ENCODE measurements around the gene CLIC5.

Gene CLIC5

GRCh38 chr6:46015119-46015968 lies at the start of gene CLIC5:
Gene CLIC5, minus strand, starts transcription at chr6:46015860. Its CDS starts 318 bp downstream, at chr6:46015542.
- peak; percentile 66 for DNase-seq

DNA sequence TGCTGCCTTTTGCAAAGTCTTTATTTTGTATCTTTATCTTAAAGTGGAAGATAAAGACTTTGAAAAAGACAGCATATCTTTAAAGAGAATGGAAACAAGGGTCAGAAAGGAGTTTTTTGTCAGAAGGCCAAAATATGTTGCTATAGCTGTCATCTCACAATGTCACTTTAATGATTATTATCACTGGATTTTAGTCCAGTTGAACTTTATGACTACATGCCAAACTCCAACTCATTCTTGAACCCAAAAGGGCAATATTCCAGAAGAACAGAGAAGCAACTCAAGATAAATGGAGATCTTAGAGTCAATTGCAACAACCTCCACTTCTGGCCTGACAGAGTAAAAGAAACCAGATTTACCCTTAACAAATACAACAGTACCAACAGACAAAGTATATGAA lies 47.3 kb upstream of the CLIC5 start:
- no peak for DNase-seq

DNA sequence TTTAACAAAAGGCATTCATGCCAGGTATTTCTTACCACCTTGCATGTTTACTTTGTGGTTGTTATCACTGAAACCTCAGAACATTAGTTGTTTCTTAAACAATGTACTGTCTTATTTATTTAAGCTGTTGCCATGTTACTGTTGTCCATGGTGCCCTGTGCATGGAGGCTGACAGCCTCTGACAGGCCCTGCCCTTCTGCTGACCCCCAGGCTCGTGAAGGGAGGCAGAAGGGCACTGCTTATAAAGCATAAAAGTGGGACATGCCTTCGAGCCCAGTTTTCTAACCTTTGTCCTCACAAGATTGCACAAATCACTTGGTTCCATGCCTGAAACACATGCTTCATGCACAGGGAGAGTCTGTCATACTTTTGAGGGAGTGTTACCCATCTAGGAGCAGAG lies 46.7 kb upstream of the CLIC5 start:
- DNase-seq = no peak

- DNase-seq = no peak
Observed at GRCh38 chr6:46061497-46061896, 45.8 kb upstream of the CLIC5 start.

DNA sequence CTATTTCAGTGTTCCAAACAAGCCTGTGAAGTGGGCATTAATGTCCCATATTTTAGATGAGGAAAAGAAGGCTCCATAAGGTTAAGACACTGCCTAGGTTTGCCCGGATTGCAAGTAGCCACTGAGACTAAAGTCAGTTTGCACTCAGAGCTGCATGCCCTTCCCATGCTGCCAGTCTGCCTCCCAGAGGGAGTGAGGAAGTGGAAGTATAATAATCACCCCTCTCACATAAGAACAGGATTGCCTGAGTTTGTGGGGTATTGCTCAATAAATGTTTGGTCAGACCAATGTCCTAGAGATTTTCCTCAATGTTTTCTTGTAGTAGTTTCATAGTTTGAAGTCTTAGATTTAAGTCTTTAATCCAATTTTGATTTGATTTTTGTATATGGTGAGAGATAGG lies 43.9 kb upstream of the CLIC5 start:
- DNase-seq = no peak

GRCh38 chr6:46058951-46059350 lies 43.3 kb upstream of the CLIC5 start:
- no peak for DNase-seq

GRCh38 chr6:46057792-46058191 lies 42.1 kb upstream of the CLIC5 start:
- DNase-seq = no peak

- DNase-seq = no peak
Observed at GRCh38 chr6:46056906-46057529, 41.4 kb upstream of the CLIC5 start.

- no peak for DNase-seq
Observed at GRCh38 chr6:46054516-46054915, 38.9 kb upstream of the CLIC5 start.

DNA sequence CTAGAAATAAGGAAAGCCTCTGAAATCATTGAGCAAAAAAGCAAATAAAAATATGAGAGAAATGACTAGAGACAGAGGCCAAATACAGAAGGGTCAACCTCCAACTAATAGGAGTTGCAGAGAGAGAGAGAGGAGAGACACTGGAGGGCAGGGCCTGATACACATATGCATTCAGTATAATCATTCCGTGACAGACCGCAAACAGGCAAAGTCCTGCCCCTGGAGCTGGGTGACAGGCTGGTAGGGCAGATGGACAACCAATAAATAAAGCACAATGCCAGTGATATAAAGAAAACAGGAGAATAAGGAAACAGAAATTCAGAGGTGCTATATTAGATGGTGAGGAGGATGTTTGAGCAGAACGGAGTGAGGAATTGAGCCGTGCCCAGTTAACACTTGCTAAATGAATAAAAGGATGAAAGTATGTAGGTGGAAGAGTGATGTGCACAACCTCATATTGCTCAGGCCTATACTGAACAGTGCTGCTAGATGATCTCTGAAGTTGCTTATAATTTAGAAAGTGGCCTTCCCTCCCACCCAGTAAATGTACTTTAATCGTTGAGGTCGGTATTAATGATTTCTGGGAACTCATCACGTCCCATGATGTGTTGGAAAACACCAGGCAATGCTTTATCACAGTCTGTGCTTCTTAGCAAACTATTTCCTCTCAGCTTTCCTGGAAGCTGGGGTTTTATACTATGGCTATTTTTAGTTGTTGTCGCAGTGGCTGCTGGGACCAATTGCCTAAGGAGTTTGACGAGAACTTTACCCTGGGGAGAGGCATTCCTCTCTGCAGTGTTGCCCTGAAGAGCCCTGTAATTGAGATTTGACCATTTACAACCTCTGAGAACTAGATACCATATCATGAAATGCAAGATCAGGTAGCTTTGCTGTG lies 37.6 kb upstream of the CLIC5 start:
- DNase-seq = no peak

DNA sequence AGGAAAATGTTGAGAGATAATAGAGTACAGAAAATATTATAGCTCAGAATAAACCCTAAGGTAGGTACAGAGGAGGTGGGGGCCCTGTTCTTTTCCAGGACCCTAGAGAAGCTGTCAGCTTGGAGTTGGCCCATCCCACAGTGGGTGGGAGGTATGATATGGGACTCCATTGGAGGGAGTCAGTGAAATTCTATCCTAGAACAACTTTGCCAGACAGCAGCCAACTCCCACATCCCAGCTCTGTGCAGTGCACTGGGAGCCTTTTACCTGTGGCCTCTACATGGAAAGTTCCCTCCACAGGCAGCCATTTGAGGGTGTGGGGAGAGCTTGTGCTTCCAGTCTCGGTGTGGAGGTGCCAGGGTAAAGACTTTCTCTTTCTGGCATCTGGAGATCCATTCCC lies 36.8 kb upstream of the CLIC5 start:
- no peak for DNase-seq

GRCh38 chr6:46051962-46052361 lies 36.3 kb upstream of the CLIC5 start:
- DNase-seq = no peak

GRCh38 chr6:46050845-46051405 lies 35.3 kb upstream of the CLIC5 start:
- no peak for DNase-seq

DNA sequence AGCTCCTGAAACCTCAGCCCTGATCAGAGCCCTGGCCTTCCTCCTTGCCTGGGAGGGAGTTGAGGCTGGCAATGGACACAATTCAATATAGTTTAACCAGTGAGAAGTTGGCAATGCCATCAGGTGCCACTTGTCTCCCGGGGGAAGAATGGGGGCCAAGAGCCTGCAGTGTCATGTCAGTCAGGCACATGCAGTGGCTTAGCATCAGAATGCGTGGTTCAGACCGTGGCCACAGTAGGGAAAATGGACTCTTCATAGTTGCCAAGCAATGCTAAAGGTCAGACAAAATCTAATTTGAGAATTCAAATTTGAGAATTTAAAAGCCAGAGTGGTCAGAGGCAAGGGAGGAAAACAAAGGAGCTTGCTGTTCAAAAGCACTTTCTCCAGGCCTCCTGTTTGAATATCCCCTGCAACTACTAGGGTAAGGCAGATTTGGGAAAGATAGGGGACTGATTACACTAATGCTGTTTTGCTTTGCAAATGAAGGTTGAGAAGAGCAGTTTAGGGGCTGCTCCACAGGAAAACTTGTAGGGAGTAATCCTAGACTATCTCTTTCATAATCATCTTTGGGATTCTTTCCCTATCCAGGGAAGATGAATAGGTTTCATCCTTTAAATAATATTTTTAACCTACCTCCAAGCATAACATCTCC lies 33.1 kb upstream of the CLIC5 start:
- no peak for DNase-seq

DNA sequence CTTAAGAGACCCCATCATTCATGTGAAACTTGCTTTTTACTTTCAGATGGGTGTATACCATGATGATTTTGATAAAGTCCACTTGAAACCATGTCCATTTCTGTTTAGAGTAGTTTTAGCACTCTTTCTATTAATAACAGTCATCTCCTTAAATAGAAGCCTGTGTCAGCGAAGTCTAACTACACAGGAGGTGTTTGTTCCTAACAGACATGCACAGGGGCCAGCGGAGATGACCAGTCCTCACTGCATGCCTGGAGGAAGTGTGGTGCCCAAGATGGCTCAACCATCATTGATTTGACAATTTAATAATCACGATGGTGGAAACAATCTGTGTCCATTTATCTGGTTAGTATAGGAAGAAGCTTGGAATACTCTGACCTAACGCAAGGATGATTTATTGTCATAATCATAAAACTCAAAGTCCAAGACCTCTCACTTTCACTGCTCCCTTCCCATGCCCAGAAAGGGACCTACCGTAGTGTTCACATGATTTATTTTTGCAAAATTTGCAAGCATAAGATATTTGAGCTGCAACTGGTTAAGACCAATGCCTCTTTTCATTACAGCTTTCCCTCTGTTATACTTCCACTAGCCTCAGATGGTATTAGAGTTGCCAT lies 31.0 kb upstream of the CLIC5 start:
- DNase-seq = no peak

DNA sequence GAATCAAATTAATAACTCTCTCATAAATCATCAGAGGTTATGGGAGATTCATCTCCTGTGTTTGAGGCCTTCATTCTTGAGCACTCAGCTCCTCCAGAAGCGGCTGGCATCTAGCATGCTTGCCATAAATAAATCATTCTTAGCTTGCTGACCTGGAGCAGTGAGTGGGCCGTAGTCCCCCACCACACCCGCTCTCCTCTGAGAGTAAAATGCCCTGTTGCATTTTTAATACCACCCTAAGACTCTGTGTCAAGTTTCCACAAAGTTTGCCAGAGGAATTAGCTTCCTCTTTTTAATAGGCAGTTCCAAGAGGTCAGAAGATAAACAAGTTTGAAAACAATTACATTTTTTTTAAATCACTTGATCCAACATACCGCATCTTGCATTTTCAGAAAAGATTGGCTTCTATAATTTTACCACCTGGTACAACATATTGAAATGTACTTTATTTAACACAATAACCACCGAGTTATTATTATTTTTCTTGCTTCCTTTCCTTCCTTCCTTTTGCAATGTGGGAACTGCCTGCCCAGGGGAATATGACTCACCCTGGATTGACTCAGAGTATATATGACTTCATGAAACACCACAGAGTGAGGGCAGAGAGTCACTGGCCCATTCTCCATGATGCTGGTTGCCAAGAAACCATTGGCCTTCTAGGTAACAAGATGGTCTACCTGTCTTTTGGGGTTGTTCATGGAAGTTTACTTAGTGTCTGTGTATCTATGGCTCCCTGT lies 29.4 kb upstream of the CLIC5 start:
- peak; percentile 70 for DNase-seq

DNA sequence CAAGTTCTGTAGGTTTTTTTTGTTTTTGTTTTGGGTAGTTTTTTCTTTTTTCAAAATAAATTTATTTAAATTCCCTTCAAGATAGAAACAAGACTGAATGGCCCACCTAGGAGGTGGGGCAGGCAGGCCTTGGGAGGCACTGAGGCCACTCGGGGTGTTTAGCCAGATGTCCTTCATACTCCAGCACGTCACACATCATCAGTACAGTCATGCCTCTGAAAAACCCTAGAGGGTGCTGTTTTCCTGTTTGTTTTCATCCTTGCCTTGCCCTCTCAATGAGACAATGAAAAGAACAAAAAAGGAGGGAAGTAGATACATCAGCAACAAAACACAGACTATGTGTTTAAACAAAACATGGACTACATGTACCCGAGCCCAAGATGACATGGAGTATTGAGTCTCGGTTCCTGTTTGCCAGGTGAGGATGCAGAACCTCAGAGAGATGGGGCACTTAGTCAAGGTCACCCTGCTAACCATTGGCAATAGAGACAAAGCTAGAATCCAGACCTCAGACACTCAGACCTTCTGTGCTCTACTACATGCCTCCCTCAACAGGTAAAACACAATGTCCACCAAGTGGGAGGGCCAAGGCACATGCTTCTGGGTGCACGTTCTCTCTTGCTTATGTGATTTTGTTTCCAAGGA lies 26.8 kb upstream of the CLIC5 start:
- DNase-seq = peak; percentile 68

DNA sequence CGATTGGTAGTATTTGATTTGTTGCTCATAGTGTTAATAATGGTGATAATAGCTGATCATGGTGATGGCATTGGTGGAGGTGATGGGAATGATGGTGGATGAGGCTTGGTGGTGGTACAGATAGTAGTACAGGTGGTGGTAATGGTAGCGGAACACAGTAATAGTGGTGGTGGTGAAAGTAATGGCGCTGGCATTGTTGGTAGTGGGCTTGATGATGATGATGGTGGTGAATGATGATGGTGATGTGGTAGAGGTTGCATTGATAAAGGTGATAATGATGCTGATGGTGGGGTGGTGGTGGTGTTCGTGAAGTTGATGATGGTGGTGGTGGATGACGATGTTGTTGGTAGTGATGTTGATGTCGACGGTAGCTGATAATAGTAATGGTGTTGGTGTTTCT lies 24.6 kb upstream of the CLIC5 start:
- DNase-seq = no peak

DNA sequence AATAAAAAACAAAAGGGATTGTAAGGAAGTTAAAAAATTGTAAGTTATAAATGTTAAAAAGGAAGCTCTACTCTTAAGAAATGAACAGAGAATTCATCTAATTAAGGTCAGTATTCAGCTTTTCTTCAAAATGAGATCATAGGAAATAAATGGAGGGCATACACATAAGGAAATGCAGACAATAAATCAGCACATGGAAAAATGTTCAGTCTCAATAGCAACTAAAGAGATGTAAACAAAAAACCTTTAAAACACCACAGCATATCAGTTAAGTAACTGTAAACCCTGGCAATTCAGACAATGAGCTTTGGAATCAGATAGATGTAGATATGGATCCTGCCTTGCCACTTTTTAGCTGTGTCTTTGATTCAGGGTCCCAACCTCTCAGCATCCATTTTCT lies 24.0 kb upstream of the CLIC5 start:
- no peak for DNase-seq

DNA sequence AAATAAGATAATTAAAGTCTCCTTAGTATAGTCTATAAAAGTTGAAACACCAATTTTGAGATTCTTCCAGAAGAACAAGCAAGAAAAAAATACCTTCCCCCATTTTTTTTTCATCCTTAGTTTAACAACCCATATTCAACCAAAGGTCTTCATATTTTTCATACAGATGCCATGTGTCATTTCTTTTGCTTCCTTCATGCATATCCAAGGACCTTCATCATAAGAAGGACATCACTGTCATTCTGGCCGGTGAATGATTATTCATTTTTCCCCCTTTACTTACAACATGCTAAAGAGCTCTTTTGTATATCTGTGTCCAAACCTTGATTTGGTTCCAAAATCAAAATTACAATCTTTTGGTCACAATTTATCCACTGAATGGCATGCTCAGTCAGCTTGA lies 21.3 kb upstream of the CLIC5 start:
- no peak for DNase-seq

DNA sequence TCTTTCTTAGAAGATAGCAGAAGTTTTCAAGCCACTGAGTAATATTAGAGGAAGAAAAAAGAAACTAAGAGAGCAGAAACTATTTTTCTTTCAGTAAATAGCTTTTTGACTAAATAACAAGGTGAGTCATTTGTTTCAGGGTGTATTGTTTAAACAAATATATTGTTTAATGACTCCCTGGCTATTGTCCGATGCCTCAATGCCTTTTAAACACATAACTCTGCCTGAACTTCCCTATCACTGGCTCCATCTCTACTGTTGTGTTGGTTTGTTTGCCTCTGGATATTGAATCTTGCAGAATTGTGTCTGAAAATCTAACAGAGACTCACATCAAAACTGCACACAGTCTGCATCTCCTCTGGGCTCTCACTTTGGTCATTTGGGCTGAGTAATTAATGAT lies 19.6 kb upstream of the CLIC5 start:
- DNase-seq = no peak

Data from islet precursor cell (in vitro differentiated cells).